ENCODE measurements around the gene ATF4. TPM values are rescaled to one million over a fixed set of nuclear protein-coding genes. Genes with fewer than 3 reads are reported as not detected.

Gene ATF4
- total RNA-seq, 1 donor from 2014 or later = 508 TPM

DNA sequence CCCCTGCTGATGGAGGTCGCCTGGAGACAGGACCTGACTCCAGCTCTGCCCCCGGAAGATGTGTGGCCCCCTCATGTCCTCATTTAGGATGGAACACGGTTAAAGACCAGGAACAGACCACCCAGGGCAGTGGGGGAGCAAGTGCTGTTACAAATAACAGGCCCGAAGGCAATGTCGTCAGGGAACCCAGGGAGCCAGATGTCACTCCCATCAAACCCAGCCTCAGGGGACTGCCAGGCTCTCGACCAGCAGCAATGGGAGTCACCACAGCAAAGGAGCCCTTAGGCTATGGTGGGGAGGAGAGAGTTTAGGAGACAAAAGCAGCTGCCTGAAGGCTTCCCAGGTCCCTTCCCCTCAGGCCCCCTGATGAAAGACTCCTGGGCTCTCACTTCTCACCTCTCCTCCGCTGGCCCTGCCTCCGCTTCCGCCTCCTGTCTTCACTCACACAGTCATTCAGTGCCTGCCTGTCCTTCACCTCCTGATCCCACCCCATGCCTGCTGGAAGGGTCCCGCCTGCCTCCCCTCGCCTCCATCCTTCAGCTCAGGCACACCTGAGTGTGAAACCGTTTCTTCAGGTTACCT lies 7.8 kb downstream of the ATF4 start:
- Histone ChIP-seq H3K4me1 (ENCODE audit: insufficient read depth, low read length) (peaks cover 29% of the 10 kb centered on the region), H4K20me1 (ENCODE audit: insufficient read depth, low read length) (peaks cover 84% of the 10 kb centered on the region), H3K4me3 (ENCODE audit: insufficient read depth, low read depth, low read length) (no peak overlapping the region), H3K27me3 (ENCODE audit: insufficient read depth, low read length) (no peaks in the 10 kb centered on the region), H3K9ac (ENCODE audit: low read length) (no peak overlapping the region), H3K36me3 (ENCODE audit: insufficient read depth, low read length) (peaks cover 20% of the 10 kb centered on the region), H2AFZ (ENCODE audit: low read depth, low read length) (no peak overlapping the region), H3K9me3 (ENCODE audit: insufficient read depth, low read depth, low read length) (no peaks in the 10 kb centered on the region), H3K79me2 (ENCODE audit: insufficient read depth, low read length) (peaks cover 67% of the 10 kb centered on the region), H3K4me2 (ENCODE audit: low read length) (peak overlapping the region; percentile 66), H3K27ac (ENCODE audit: low read depth, low read length) (no peak overlapping the region)
- no peak overlapping the region for H3K27ac Mint-ChIP-seq (ENCODE audit: unreplicated experiment)
- no peak for TF ChIP-seq EZH2 (IDR thresholded peaks at IDR 0.05; ENCODE audit: insufficient read depth, low read length)
- TF ChIP-seq, protein P1, sequence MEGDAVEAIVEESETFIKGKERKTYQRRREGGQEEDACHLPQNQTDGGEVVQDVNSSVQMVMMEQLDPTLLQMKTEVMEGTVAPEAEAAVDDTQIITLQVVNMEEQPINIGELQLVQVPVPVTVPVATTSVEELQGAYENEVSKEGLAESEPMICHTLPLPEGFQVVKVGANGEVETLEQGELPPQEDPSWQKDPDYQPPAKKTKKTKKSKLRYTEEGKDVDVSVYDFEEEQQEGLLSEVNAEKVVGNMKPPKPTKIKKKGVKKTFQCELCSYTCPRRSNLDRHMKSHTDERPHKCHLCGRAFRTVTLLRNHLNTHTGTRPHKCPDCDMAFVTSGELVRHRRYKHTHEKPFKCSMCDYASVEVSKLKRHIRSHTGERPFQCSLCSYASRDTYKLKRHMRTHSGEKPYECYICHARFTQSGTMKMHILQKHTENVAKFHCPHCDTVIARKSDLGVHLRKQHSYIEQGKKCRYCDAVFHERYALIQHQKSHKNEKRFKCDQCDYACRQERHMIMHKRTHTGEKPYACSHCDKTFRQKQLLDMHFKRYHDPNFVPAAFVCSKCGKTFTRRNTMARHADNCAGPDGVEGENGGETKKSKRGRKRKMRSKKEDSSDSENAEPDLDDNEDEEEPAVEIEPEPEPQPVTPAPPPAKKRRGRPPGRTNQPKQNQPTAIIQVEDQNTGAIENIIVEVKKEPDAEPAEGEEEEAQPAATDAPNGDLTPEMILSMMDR (IDR thresholded peaks at IDR 0.05; ENCODE audit: insufficient read depth, low read depth, low read length) = no peak
- no peaks in the 10 kb centered on the region for H3K9me3 Mint-ChIP-seq (ENCODE audit: unreplicated experiment)
- peak overlapping the region; percentile 47 for H3K4me3 Mint-ChIP-seq (ENCODE audit: unreplicated experiment)
- H3K4me1 Mint-ChIP-seq (ENCODE audit: low read depth, unreplicated experiment) = peaks cover 29% of the 10 kb centered on the region
- H3K27me3 Mint-ChIP-seq (ENCODE audit: low read depth, unreplicated experiment) = no peaks in the 10 kb centered on the region
- peaks cover 21% of the 10 kb centered on the region for H3K36me3 Mint-ChIP-seq (ENCODE audit: low read depth, unreplicated experiment)
- no peak for FAIRE-seq
- no peak for DNase-seq (ENCODE audit: low read depth)

- Histone ChIP-seq H2AFZ (ENCODE audit: low read depth, low read length) (no peak overlapping the region), H3K4me3 (ENCODE audit: insufficient read depth, low read depth, low read length) (no peak overlapping the region), H3K4me2 (ENCODE audit: low read length) (peak overlapping the region; percentile 66), H3K36me3 (ENCODE audit: insufficient read depth, low read length) (peaks cover 18% of the 10 kb centered on the region), H3K9ac (ENCODE audit: low read length) (no peak overlapping the region), H3K9me3 (ENCODE audit: insufficient read depth, low read depth, low read length) (no peaks in the 10 kb centered on the region), H3K27ac (ENCODE audit: low read depth, low read length) (no peak overlapping the region), H3K27me3 (ENCODE audit: insufficient read depth, low read length) (no peaks in the 10 kb centered on the region), H3K79me2 (ENCODE audit: insufficient read depth, low read length) (peaks cover 64% of the 10 kb centered on the region), H4K20me1 (ENCODE audit: insufficient read depth, low read length) (peaks cover 79% of the 10 kb centered on the region), H3K4me1 (ENCODE audit: insufficient read depth, low read length) (peaks cover 26% of the 10 kb centered on the region)
- Mint-ChIP-seq H3K4me3 (ENCODE audit: unreplicated experiment) (peak overlapping the region; percentile 47), H3K4me1 (ENCODE audit: low read depth, unreplicated experiment) (peaks cover 25% of the 10 kb centered on the region), H3K27me3 (ENCODE audit: low read depth, unreplicated experiment) (no peaks in the 10 kb centered on the region), H3K36me3 (ENCODE audit: low read depth, unreplicated experiment) (peaks cover 18% of the 10 kb centered on the region), H3K9me3 (ENCODE audit: unreplicated experiment) (no peaks in the 10 kb centered on the region), H3K27ac (ENCODE audit: unreplicated experiment) (peak overlapping the region; percentile 26)
- peak; percentile 32 for FAIRE-seq
- DNase-seq (ENCODE audit: low read depth) = peak; percentile 87
- TF ChIP-seq EZH2 (IDR thresholded peaks at IDR 0.05; ENCODE audit: insufficient read depth, low read length) = no peak
- TF ChIP-seq, protein P1 (IDR thresholded peaks at IDR 0.05; ENCODE audit: insufficient read depth, low read depth, low read length) = peak; percentile 84
These were observed 8.5 kb downstream of the ATF4 start for GRCh38 chr22:39528681-39529486.

- H3K36me3 Mint-ChIP-seq (ENCODE audit: low read depth, unreplicated experiment) = peaks cover 16% of the 10 kb centered on the region
- no peak overlapping the region for H3K4me3 ChIP-seq (ENCODE audit: insufficient read depth, low read depth, low read length)
- no peak overlapping the region for H3K9ac ChIP-seq (ENCODE audit: low read length)
- H4K20me1 ChIP-seq (ENCODE audit: insufficient read depth, low read length) = peaks cover 73% of the 10 kb centered on the region
- H3K9me3 Mint-ChIP-seq (ENCODE audit: unreplicated experiment) = no peaks in the 10 kb centered on the region
- H3K27me3 Mint-ChIP-seq (ENCODE audit: low read depth, unreplicated experiment) = no peaks in the 10 kb centered on the region
- H3K79me2 ChIP-seq (ENCODE audit: insufficient read depth, low read length) = peaks cover 58% of the 10 kb centered on the region
- DNase-seq (ENCODE audit: low read depth) (no peak), FAIRE-seq (no peak)
- H3K27ac Mint-ChIP-seq (ENCODE audit: unreplicated experiment) = no peak overlapping the region
- H3K27me3 ChIP-seq (ENCODE audit: insufficient read depth, low read length) = no peaks in the 10 kb centered on the region
- H2AFZ ChIP-seq (ENCODE audit: low read depth, low read length) = no peak overlapping the region
- no peak overlapping the region for H3K27ac ChIP-seq (ENCODE audit: low read depth, low read length)
- H3K4me1 Mint-ChIP-seq (ENCODE audit: low read depth, unreplicated experiment) = peaks cover 25% of the 10 kb centered on the region
- peaks cover 14% of the 10 kb centered on the region for H3K36me3 ChIP-seq (ENCODE audit: insufficient read depth, low read length)
- no peaks in the 10 kb centered on the region for H3K9me3 ChIP-seq (ENCODE audit: insufficient read depth, low read depth, low read length)
- H3K4me2 ChIP-seq (ENCODE audit: low read length) = peak overlapping the region; percentile 66
- no peak overlapping the region for H3K4me3 Mint-ChIP-seq (ENCODE audit: unreplicated experiment)
- no peak for TF ChIP-seq EZH2 (IDR thresholded peaks at IDR 0.05; ENCODE audit: insufficient read depth, low read length)
- TF ChIP-seq, protein P1 (IDR thresholded peaks at IDR 0.05; ENCODE audit: insufficient read depth, low read depth, low read length) = no peak
- H3K4me1 ChIP-seq (ENCODE audit: insufficient read depth, low read length) = peaks cover 29% of the 10 kb centered on the region
These were observed 9.1 kb downstream of the ATF4 start for GRCh38 chr22:39529487-39529851.
